IMR-90 (cell line): ENCODE data around the gene ATXN7L3. TPM values are rescaled to one million over a fixed set of nuclear protein-coding genes. Genes with fewer than 3 reads are reported as not detected.
A peak's percentile ranks its signal among the peaks of the same experiment; 100 is the strongest.

ENCODE experiments used
- ATAC-seq: fragments of 200-7000 bp; cut with Tn5 transposase; 2 replicates; pipeline ENCODE4 v1.9.1; 2020; ENCODE audit warnings: low read depth, mild to moderate bottlenecking, moderate library complexity
- BruUV-seq: library from RNA; stranded (reverse); fragments of 400-500 nt; replicated peaks from 2 replicates; lab custom pipeline; 2021; lab: Mats Ljungman, UMichigan
- CTCF ChIA-PET: fragments of 300-600 bp; formaldehyde crosslinking; extraction: SDS; loops from one replicate; lab custom pipeline; 2021; ENCODE audit warnings: antibody characterized with exemption; lab: Yijun Ruan, JAX
- POLR2A ChIA-PET: fragments of 300-600 bp; sonication (Branson Sonifier 250); formaldehyde crosslinking; loops from one replicate; lab custom pipeline; 2022; ENCODE audit warnings: antibody characterized with exemption; ENCODE audit not compliant: unreplicated experiment; lab: Charles Lee
- DNase-seq: peaks from one replicate; pipeline ENCODE4 v3.0.0; 2013
- H2AFZ ChIP-seq: replicated peaks from 2 replicates; pipeline ENCODE3; 2013; ENCODE audit warnings: low read length, mild to moderate bottlenecking; ENCODE audit not compliant: poor library complexity
- H2AK5ac ChIP-seq: 2 replicates; pipeline ENCODE4 v1.6.1; 2013; ENCODE audit warnings: low read depth, low read length, inconsistent platforms
- H2AK9ac ChIP-seq: replicated peaks from 2 replicates; pipeline ENCODE3; 2013; ENCODE audit warnings: mild to moderate bottlenecking, low read depth, low read length, moderate library complexity; ENCODE audit not compliant: poor library complexity
- H2BK120ac ChIP-seq: 2 replicates; pipeline ENCODE4 v1.6.1; 2013; ENCODE audit warnings: low read depth, low read length, inconsistent platforms
- H2BK15ac ChIP-seq: 3 replicates; pipeline ENCODE4 v1.6.1; 2013; ENCODE audit warnings: low read depth, low read length, inconsistent platforms
- H2BK20ac ChIP-seq: 2 replicates; pipeline ENCODE4 v1.6.1; 2013; ENCODE audit warnings: low read depth, mild to moderate bottlenecking, inconsistent platforms, low read length, moderate library complexity
- H2BK5ac ChIP-seq: 2 replicates; pipeline ENCODE4 v1.6.1; 2013; ENCODE audit warnings: mild to moderate bottlenecking, low read depth, low read length, inconsistent platforms; ENCODE audit not compliant: poor library complexity, severe bottlenecking
- H3K14ac ChIP-seq: replicated peaks from 2 replicates; pipeline ENCODE4 v1.6.1; 2013; ENCODE audit warnings: low read depth, low read length, inconsistent platforms
- H3K18ac ChIP-seq: 2 replicates; pipeline ENCODE4 v1.6.1; 2013; ENCODE audit warnings: low read depth, low read length, control low read depth
- H3K23ac ChIP-seq: 2 replicates; pipeline ENCODE4 v1.6.1; 2013; ENCODE audit warnings: low read depth, low read length, inconsistent platforms
- H3K27ac ChIP-seq: 2 replicates; pipeline ENCODE4 v1.5.1; 2013; ENCODE audit warnings: mild to moderate bottlenecking, control low read depth, low read length; ENCODE audit not compliant: insufficient read depth
- H3K27me3 ChIP-seq: 2 replicates; pipeline ENCODE4 v1.6.1; 2013; ENCODE audit warnings: low read length; ENCODE audit not compliant: control insufficient read depth, insufficient read depth
- H3K36me3 ChIP-seq: 2 replicates; pipeline ENCODE4 v1.6.1; 2013; ENCODE audit warnings: low read length, mixed read lengths; ENCODE audit not compliant: control insufficient read depth, insufficient read depth
- H3K4ac ChIP-seq: 2 replicates; pipeline ENCODE4 v1.6.1; 2013; ENCODE audit warnings: low read depth, low read length, inconsistent platforms
- H3K4me1 ChIP-seq: 2 replicates; pipeline ENCODE4 v1.6.1; 2013; ENCODE audit warnings: low read length, mixed read lengths; ENCODE audit not compliant: control insufficient read depth, insufficient read depth
- H3K4me2 ChIP-seq: 2 replicates; pipeline ENCODE4 v1.6.1; 2013; ENCODE audit warnings: low read depth, mild to moderate bottlenecking, control low read depth, low read length, moderate library complexity
- H3K4me3 ChIP-seq: 2 replicates; pipeline ENCODE4 v1.5.1; 2013; ENCODE audit warnings: low read depth, mild to moderate bottlenecking, control low read depth, low read length, moderate library complexity; ENCODE audit not compliant: insufficient read depth
- H3K56ac ChIP-seq: 2 replicates; pipeline ENCODE4 v1.6.1; 2013; ENCODE audit warnings: low read length, inconsistent platforms; ENCODE audit not compliant: insufficient read depth; ENCODE audit errors: extremely low read depth
- H3K79me1 ChIP-seq, 2 experiments: 2 replicates each; pipeline ENCODE4 v1.6.1; 2013; ENCODE audit warnings: low read length in 2 of 2, inconsistent platforms in 1 of 2, low read depth in 1 of 2
- H3K9ac ChIP-seq: 2 replicates; pipeline ENCODE4 v1.6.1; 2013; ENCODE audit warnings: low read depth, low read length, control low read depth
- H3K9me1 ChIP-seq: 2 replicates; pipeline ENCODE4 v1.6.1; 2013; ENCODE audit warnings: low read length, inconsistent platforms; ENCODE audit not compliant: insufficient read depth
- H3K9me3 ChIP-seq: 2 replicates; pipeline ENCODE4 v1.6.1; 2013; ENCODE audit warnings: low read length; ENCODE audit not compliant: control insufficient read depth, insufficient read depth
- H4K20me1 ChIP-seq: 2 replicates; pipeline ENCODE4 v1.6.1; 2013; ENCODE audit warnings: low read length, inconsistent platforms; ENCODE audit not compliant: insufficient read depth
- H4K5ac ChIP-seq: 2 replicates; pipeline ENCODE4 v1.6.1; 2013; ENCODE audit warnings: mild to moderate bottlenecking, low read depth, low read length, control low read depth
- H4K8ac ChIP-seq, 2 experiments: 2 replicates each; pipeline ENCODE4 v1.6.1; 2013; ENCODE audit warnings: low read depth in 2 of 2, low read length in 2 of 2, control low read depth in 1 of 2, inconsistent platforms in 1 of 2
- H4K91ac ChIP-seq: 2 replicates; pipeline ENCODE4 v1.6.1; 2013; ENCODE audit warnings: low read depth, low read length, inconsistent platforms; ENCODE audit not compliant: insufficient read depth
- CHD1 ChIP-seq: IDR thresholded peaks from 2 replicates; pipeline ENCODE4 v1.6.1; 2012; ENCODE audit warnings: low read depth, low read length, improper control_type of control experiment
- ELK1 ChIP-seq: fragments of 150-350 bp; IDR thresholded peaks from 2 replicates; pipeline ENCODE4 v1.6.1; 2016; ENCODE audit warnings: low read depth, mild to moderate bottlenecking, low read length, moderate library complexity, borderline replicate concordance
- MAZ ChIP-seq: IDR thresholded peaks from 2 replicates; pipeline ENCODE4 v1.6.1; 2012; ENCODE audit warnings: low read depth, mild to moderate bottlenecking, low read length, improper control_type of control experiment, moderate library complexity, borderline replicate concordance
- MXI1 ChIP-seq: IDR thresholded peaks from 2 replicates; pipeline ENCODE4 v1.6.1; 2012; ENCODE audit warnings: low read depth, mild to moderate bottlenecking, low read length, moderate library complexity, borderline replicate concordance
- NFE2L2 ChIP-seq: fragments of 150-350 bp; IDR thresholded peaks from 2 replicates; pipeline ENCODE4 v1.6.1; 2016; ENCODE audit warnings: low read depth, mild to moderate bottlenecking, low read length
- SMC3 ChIP-seq: fragments of 150-350 bp; IDR thresholded peaks from 2 replicates; pipeline ENCODE4 v1.6.1; 2016; ENCODE audit warnings: low read depth, mild to moderate bottlenecking, antibody characterized with exemption, low read length, moderate library complexity
- WGBS, 2 experiments: methylation state at CpG; one replicate each; pipeline versions ENCODE4 v1.1.5 to v1.1.7; 2013; ENCODE audit warnings: missing lambda C conversion rate in 2 of 2; ENCODE audit not compliant: insufficient read length in 1 of 2; ENCODE audit errors: extremely low coverage in 2 of 2; 5-methylcytosine and 5-hydroxymethylcytosine counted together
- dilution Hi-C: fragments of 300-500 bp; cut with HindIII; formaldehyde crosslinking; loops from one replicate; pipeline ENCODE4 v1.14.3; 2018; ENCODE audit warnings: low sequenced_read_pairs; ENCODE audit not compliant: unreplicated experiment
- in situ Hi-C: fragments of 300-500 bp; cut with MboI; formaldehyde crosslinking; loops from 3 replicates; pipeline ENCODE4 v1.14.3; 2019; ENCODE audit warnings: low sequenced_read_pairs, inconsistent platforms, mixed read lengths
- intact Hi-C: fragments of 100-400 bp; cut with micrococcal nuclease; formaldehyde crosslinking; loops from 2 replicates; pipeline ENCODE4 v1.10.0; 2022
- polyA plus RNA-seq, 3 experiments: library from polyadenylated mRNA; depleted of rRNA; stranded (reverse); fragments of >200 nt; gene quantifications; 2 replicates each; pipeline ENCODE4 v1.2.3, GENCODE V29; 2012; ENCODE audit warnings: low replicate concordance in 1 of 3
- total RNA-seq: library from RNA; depleted of rRNA; stranded (reverse); fragments of >200 nt; gene quantifications from 2 replicates; pipeline ENCODE4 v1.2.3, GENCODE V29; 2012
- TF ChIP-seq, protein P1 (sequence below): conservative IDR thresholded peaks from 2 replicates; pipeline ENCODE4 v1.5.1; 2012; ENCODE audit warnings: mild to moderate bottlenecking, low read depth, low read length, improper control_type of control experiment

The ATXN7L3 gene
- total and polyA plus RNA-seq, 2 of the 4 experiments (the other 2 are of a cell fraction): 17.2 to 40.9 TPM

- Histone ChIP-seq H2BK120ac (peak overlapping the region; percentile 79; the same call in 1 of the 2 replicates), H3K9me1 (peaks cover 3% of the 10 kb centered on the region), H4K20me1 (no peaks in the 10 kb centered on the region), H2BK20ac (peak overlapping the region; percentile 86), H3K79me1 (peaks cover 0 to 5% of the 10 kb centered on the region in 2 experiments; a peak in 1 of 4 replicates), H2AFZ (peak overlapping the region; percentile 87), H3K56ac (no peak overlapping the region), H2AK9ac (peak overlapping the region; percentile 92), H3K4me2 (peak overlapping the region; percentile 74), H3K9ac (no peak overlapping the region; the same call in 1 of the 2 replicates), H3K18ac (peak overlapping the region; percentile 12; the same call in 1 of the 2 replicates), H4K8ac (peak overlapping the region in 1 of 2 experiments; percentile 89; a peak in 1 of 4 replicates), H3K4ac (peak overlapping the region; percentile 80), H3K27me3 (no peaks in the 10 kb centered on the region), H4K5ac (0 out of 2 replicates have a peak overlapping the region, but pooled peaks have one; percentile 80), H3K14ac (peak overlapping the region; percentile 83; the same call in 1 of the 2 replicates), H3K23ac (peak overlapping the region; percentile 84; the same call in 1 of the 2 replicates), H3K27ac (no peak overlapping the region), H2BK15ac (peak overlapping the region; percentile 90; the same call in 1 of the 3 replicates), H3K36me3 (peaks cover 1% of the 10 kb centered on the region; the same call in 1 of the 2 replicates), H3K9me3 (no peaks in the 10 kb centered on the region), H3K4me3 (no peak overlapping the region), H3K4me1 (peaks cover 11% of the 10 kb centered on the region), H4K91ac (no peak overlapping the region), H2BK5ac (peak overlapping the region; percentile 1), H2AK5ac (peak overlapping the region; percentile 97)
- DNase-seq (no peak), ATAC-seq (no peak)
- dilution Hi-C loops (no loop called here), in situ Hi-C loops (no loop called here), intact Hi-C loops (no loop called here)
- CTCF ChIA-PET: no interaction called here
- TF ChIP-seq, protein P1, sequence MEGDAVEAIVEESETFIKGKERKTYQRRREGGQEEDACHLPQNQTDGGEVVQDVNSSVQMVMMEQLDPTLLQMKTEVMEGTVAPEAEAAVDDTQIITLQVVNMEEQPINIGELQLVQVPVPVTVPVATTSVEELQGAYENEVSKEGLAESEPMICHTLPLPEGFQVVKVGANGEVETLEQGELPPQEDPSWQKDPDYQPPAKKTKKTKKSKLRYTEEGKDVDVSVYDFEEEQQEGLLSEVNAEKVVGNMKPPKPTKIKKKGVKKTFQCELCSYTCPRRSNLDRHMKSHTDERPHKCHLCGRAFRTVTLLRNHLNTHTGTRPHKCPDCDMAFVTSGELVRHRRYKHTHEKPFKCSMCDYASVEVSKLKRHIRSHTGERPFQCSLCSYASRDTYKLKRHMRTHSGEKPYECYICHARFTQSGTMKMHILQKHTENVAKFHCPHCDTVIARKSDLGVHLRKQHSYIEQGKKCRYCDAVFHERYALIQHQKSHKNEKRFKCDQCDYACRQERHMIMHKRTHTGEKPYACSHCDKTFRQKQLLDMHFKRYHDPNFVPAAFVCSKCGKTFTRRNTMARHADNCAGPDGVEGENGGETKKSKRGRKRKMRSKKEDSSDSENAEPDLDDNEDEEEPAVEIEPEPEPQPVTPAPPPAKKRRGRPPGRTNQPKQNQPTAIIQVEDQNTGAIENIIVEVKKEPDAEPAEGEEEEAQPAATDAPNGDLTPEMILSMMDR: no peak
- no peak for TF ChIP-seq MAZ
- TF ChIP-seq NFE2L2: no peak
- no peak for TF ChIP-seq SMC3
- TF ChIP-seq MXI1: no peak
- no peak for TF ChIP-seq ELK1
- no peak for TF ChIP-seq CHD1
- POLR2A ChIA-PET: no interaction called here
- no CpG with 5 or more reads among the region's 5 CpGs for WGBS, 2 experiments
- no TSS peak for BruUV-seq
Measured at GRCh38 chr17:44170135-44170498, 29.6 kb downstream of the ATXN7L3 start.
